CD8-positive, alpha-beta memory T cell (primary cell): ENCODE results near the gene ADORA2A. TPM values are rescaled to one million over a fixed set of nuclear protein-coding genes. Genes with fewer than 3 reads are reported as not detected.

Experiments
- CTCF ChIA-PET: fragments of 350-600 bp; sonication (Branson Sonifier 250); formaldehyde crosslinking; loops from one replicate; lab custom pipeline; 2021; ENCODE audit warnings: antibody characterized with exemption; lab: Charles Lee
- POLR2A ChIA-PET: fragments of 350-600 bp; sonication (Branson Sonifier 250); formaldehyde crosslinking; loops from one replicate; lab custom pipeline; 2021; ENCODE audit warnings: antibody characterized with exemption; lab: Charles Lee
- DNase-seq, 5 donors: peaks; one replicate each; pipeline versions ENCODE4 v3.0.0 to v3.0.0-alpha.2; 2020 to 2022; ENCODE audit warnings: mixed read lengths in 1 of 5
- H3K27ac ChIP-seq: one replicate; pipeline ENCODE4 v1.7.0; 2013; ENCODE audit warnings: low read depth, mild to moderate bottlenecking, low read length, moderate library complexity
- H3K27me3 ChIP-seq: 2 replicates; pipeline ENCODE4 v1.7.0; 2013; ENCODE audit warnings: low read length, mild to moderate bottlenecking; ENCODE audit not compliant: insufficient read depth, poor library complexity, severe bottlenecking
- H3K36me3 ChIP-seq: 2 replicates; pipeline ENCODE4 v1.7.0; 2013; ENCODE audit warnings: mild to moderate bottlenecking, low read length, moderate library complexity; ENCODE audit not compliant: insufficient read depth
- H3K4me1 ChIP-seq: 2 replicates; pipeline ENCODE4 v1.7.0; 2013; ENCODE audit warnings: mild to moderate bottlenecking, low read length, moderate library complexity; ENCODE audit not compliant: insufficient read depth
- H3K4me3 ChIP-seq: 2 replicates; pipeline ENCODE4 v1.7.0; 2013; ENCODE audit warnings: mild to moderate bottlenecking, low read length
- H3K9me3 ChIP-seq: 2 replicates; pipeline ENCODE4 v1.7.0; 2013; ENCODE audit warnings: mild to moderate bottlenecking, low read length
- H3K27ac Mint-ChIP-seq, 8 donors: one replicate each; pipeline ENCODE4 v1.8.0; 2020 to 2021; ENCODE audit warnings: mixed read lengths in 8 of 8, mild to moderate bottlenecking in 6 of 8, inconsistent platforms in 3 of 8, moderate library complexity in 3 of 8
- H3K27me3 Mint-ChIP-seq, 2 donors: one replicate each; pipeline ENCODE4 v1.8.0; 2020 to 2021; ENCODE audit warnings: mixed read lengths in 2 of 2, mild to moderate bottlenecking in 1 of 2, moderate library complexity in 1 of 2
- H3K36me3 Mint-ChIP-seq, 3 donors: one replicate each; pipeline ENCODE4 v1.8.0; 2020 to 2021; ENCODE audit warnings: mixed read lengths in 3 of 3, inconsistent platforms in 1 of 3, mild to moderate bottlenecking in 1 of 3
- H3K4me1 Mint-ChIP-seq, 3 donors: one replicate each; pipeline ENCODE4 v1.8.0; 2020 to 2021; ENCODE audit warnings: mixed read lengths in 3 of 3, inconsistent platforms in 1 of 3, mild to moderate bottlenecking in 1 of 3
- H3K4me3 Mint-ChIP-seq, 7 donors: one replicate each; pipeline ENCODE4 v1.8.0; 2020 to 2021; ENCODE audit warnings: mixed read lengths in 7 of 7, mild to moderate bottlenecking in 6 of 7, moderate library complexity in 4 of 7, inconsistent platforms in 2 of 7
- H3K9me3 Mint-ChIP-seq, 5 donors: one replicate each; pipeline ENCODE4 v1.8.0; 2020 to 2022; ENCODE audit warnings: mixed read lengths in 5 of 5, mild to moderate bottlenecking in 3 of 5, moderate library complexity in 2 of 5, inconsistent platforms in 1 of 5
- polyA plus RNA-seq: library from polyadenylated mRNA; unstranded; fragments of 300-500 nt; fragmentation: Illumina TruSeq; gene quantifications from one replicate; pipeline ENCODE4 v1.2.3, GENCODE V29; 2021
- total RNA-seq, 2 experiments: library from RNA; stranded (reverse); gene quantifications; one replicate each; pipeline ENCODE4 v1.2.3, GENCODE V29; 2021

The ADORA2A gene
- total and polyA plus RNA-seq, 3 experiments from 2014 or later: 23.2 to 89.6 (median 26.7) TPM

GRCh38 chr22:24405631-24406321 lies 21.6 kb upstream of the ADORA2A start:
- no peak overlapping the region for H3K27ac Mint-ChIP-seq
- POLR2A ChIA-PET: no interaction called here
- no peak overlapping the region for H3K27ac ChIP-seq
- peaks cover 36% of the 10 kb centered on the region for H3K4me1 ChIP-seq
- no peak overlapping the region for H3K4me3 ChIP-seq
- H3K27me3 ChIP-seq: no peaks in the 10 kb centered on the region
- H3K9me3 ChIP-seq: no peaks in the 10 kb centered on the region
- no peaks in the 10 kb centered on the region for H3K9me3 Mint-ChIP-seq
- no peak for DNase-seq
- peaks cover 48 to 56% (median 50%) of the 10 kb centered on the region in 3 donors for H3K4me1 Mint-ChIP-seq
- H3K36me3 ChIP-seq: no peaks in the 10 kb centered on the region
- H3K4me3 Mint-ChIP-seq: no peak overlapping the region
- H3K27me3 Mint-ChIP-seq: no peaks in the 10 kb centered on the region
- CTCF ChIA-PET: no interaction called here
- H3K36me3 Mint-ChIP-seq: peaks cover 0 to 48% (median 8%) of the 10 kb centered on the region in 3 donors

DNA sequence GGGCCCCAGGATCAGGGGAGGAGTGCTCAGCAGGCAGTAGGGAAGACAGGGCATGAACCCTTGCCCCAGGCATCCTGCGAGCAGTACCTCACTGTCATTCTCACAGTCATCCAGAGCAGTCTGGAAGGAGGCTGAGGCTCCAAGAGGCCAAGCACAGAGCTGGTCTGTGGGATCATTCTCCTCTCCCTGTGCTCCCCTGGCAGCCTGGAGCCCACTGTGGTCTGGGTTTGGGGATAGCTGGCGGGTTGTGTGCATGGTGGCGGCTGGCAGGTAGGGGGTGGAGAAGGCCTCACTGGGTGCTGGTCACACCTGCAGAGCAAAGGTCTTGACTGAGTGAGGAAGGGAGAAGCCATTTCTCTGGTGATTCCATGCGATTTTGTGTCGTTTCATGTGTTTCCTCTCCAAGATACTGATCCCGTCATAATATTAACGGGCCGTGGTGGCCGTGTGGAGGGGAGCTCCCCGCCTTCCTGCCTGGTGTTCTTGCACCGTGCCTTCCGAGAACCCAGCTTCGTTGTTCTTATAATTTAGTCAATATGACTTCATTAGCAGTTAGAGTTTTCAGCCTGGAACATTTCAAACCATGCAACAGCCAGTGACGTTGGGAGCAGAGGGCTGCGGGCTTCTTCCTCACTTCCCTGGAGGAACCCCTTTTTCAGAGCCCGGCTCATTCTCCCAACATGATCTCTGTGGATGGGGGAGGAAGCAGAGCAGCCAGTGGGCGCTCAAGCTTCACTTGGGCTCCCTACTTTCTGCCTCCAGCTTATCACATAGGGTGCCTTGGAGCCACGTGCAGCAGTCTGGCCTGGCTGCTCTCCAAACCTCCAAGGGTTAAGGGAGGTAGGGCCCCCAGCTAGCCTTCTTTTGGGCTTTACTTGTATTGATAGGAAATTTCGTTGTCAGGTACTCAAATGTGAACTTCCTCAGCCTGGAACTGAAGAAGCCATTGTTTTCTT lies 20.8 kb upstream of the ADORA2A start:
- ChIA-PET CTCF (no interaction called here), POLR2A (no interaction called here)
- H3K4me3 Mint-ChIP-seq: peak overlapping the region in 1 of 7 donors; percentile 3
- no peak for DNase-seq
- no peaks in the 10 kb centered on the region for H3K27me3 ChIP-seq
- no peaks in the 10 kb centered on the region for H3K27me3 Mint-ChIP-seq
- no peaks in the 10 kb centered on the region for H3K36me3 ChIP-seq
- peak overlapping the region in 3 of 8 donors; percentile 50 to 74 (median 68) for H3K27ac Mint-ChIP-seq
- H3K4me3 ChIP-seq: no peak overlapping the region
- H3K9me3 ChIP-seq: no peaks in the 10 kb centered on the region
- peaks cover 36% of the 10 kb centered on the region for H3K4me1 ChIP-seq
- H3K27ac ChIP-seq: no peak overlapping the region
- H3K9me3 Mint-ChIP-seq: no peaks in the 10 kb centered on the region
- H3K4me1 Mint-ChIP-seq: peaks cover 40 to 48% (median 41%) of the 10 kb centered on the region in 3 donors
- peaks cover 0 to 43% (median 6%) of the 10 kb centered on the region in 3 donors for H3K36me3 Mint-ChIP-seq

GRCh38 chr22:24407278-24407665 lies 20.1 kb upstream of the ADORA2A start:
- no peaks in the 10 kb centered on the region for H3K27me3 Mint-ChIP-seq
- Histone ChIP-seq H3K36me3 (no peaks in the 10 kb centered on the region), H3K9me3 (no peaks in the 10 kb centered on the region), H3K27me3 (no peaks in the 10 kb centered on the region), H3K4me3 (no peak overlapping the region), H3K27ac (no peak overlapping the region), H3K4me1 (peaks cover 36% of the 10 kb centered on the region)
- peaks cover 0 to 42% (median 5%) of the 10 kb centered on the region in 3 donors for H3K36me3 Mint-ChIP-seq
- H3K9me3 Mint-ChIP-seq: no peaks in the 10 kb centered on the region
- peak in 1 of 5 donors; percentile 31 for DNase-seq
- H3K4me1 Mint-ChIP-seq: peaks cover 40 to 48% (median 40%) of the 10 kb centered on the region in 3 donors
- peak overlapping the region in 2 of 8 donors; percentile 50 to 74 for H3K27ac Mint-ChIP-seq
- CTCF ChIA-PET: no interaction called here
- peak overlapping the region in 1 of 7 donors; percentile 3 for H3K4me3 Mint-ChIP-seq
- POLR2A ChIA-PET: no interaction called here

GRCh38 chr22:24407884-24408283 lies 19.5 kb upstream of the ADORA2A start:
- CTCF ChIA-PET: no interaction called here
- Histone ChIP-seq H3K27me3 (no peaks in the 10 kb centered on the region), H3K36me3 (no peaks in the 10 kb centered on the region), H3K27ac (no peak overlapping the region), H3K9me3 (no peaks in the 10 kb centered on the region), H3K4me3 (no peak overlapping the region), H3K4me1 (peaks cover 36% of the 10 kb centered on the region)
- H3K36me3 Mint-ChIP-seq: peaks cover 0 to 43% (median 5%) of the 10 kb centered on the region in 3 donors
- H3K27me3 Mint-ChIP-seq: no peaks in the 10 kb centered on the region
- DNase-seq: no peak
- H3K4me1 Mint-ChIP-seq: peaks cover 40 to 48% (median 40%) of the 10 kb centered on the region in 3 donors
- H3K4me3 Mint-ChIP-seq: no peak overlapping the region
- no peaks in the 10 kb centered on the region for H3K9me3 Mint-ChIP-seq
- POLR2A ChIA-PET: no interaction called here
- peak overlapping the region in 4 of 8 donors; percentile 67 to 83 (median 72) for H3K27ac Mint-ChIP-seq

- no peak overlapping the region for H3K4me3 ChIP-seq
- no peaks in the 10 kb centered on the region for H3K36me3 ChIP-seq
- no peaks in the 10 kb centered on the region for H3K9me3 ChIP-seq
- peaks cover 36% of the 10 kb centered on the region for H3K4me1 ChIP-seq
- POLR2A ChIA-PET: no interaction called here
- Mint-ChIP-seq H3K36me3 (peaks cover 0 to 44% (median 5%) of the 10 kb centered on the region in 3 donors), H3K4me1 (peaks cover 40 to 48% (median 40%) of the 10 kb centered on the region in 3 donors), H3K27me3 (no peaks in the 10 kb centered on the region), H3K9me3 (no peaks in the 10 kb centered on the region), H3K27ac (peak overlapping the region in 2 of 8 donors; percentile 5 to 52), H3K4me3 (no peak overlapping the region)
- CTCF ChIA-PET: interaction anchor here (0.8 to 2.9 kb wide), 2 partner anchors 15 to 78 kb away, joined by 3 to 11 read pairs; no protein-coding TSS in a partner anchor
- DNase-seq: no peak
- no peak overlapping the region for H3K27ac ChIP-seq
- H3K27me3 ChIP-seq: no peaks in the 10 kb centered on the region
Measured at GRCh38 chr22:24408630-24409029, 18.8 kb upstream of the ADORA2A start.

DNA sequence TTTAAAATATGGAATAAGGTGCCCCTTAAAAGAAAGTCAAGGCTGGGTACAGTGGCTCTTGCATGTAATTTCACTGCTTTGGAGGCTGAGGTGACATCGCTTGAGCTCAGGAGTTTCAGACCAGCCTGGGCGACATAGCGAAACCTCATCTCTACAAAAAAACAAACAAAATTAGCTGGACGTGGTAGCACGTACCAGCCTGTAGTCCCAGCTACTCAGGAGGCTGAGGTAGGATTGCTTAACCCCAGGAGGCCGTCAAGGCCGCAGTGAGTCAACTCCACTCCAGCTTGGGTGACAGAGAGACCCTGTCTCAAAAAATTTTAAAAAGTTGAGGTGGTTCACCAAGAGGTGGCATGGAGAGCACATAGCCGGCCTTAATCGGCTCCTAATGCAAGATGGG lies 17.7 kb upstream of the ADORA2A start:
- H3K4me1 Mint-ChIP-seq: peaks cover 40 to 48% (median 40%) of the 10 kb centered on the region in 3 donors
- H3K27ac Mint-ChIP-seq: peak overlapping the region; percentile 4 to 91 (median 70)
- H3K36me3 Mint-ChIP-seq: peaks cover 0 to 44% (median 0%) of the 10 kb centered on the region in 3 donors
- no peaks in the 10 kb centered on the region for H3K9me3 ChIP-seq
- CTCF ChIA-PET: interaction anchor here (1.1 to 2.9 kb wide), 2 partner anchors 14 to 76 kb away, joined by 3 to 11 read pairs; no protein-coding TSS in a partner anchor
- H3K27ac ChIP-seq: no peak overlapping the region
- H3K9me3 Mint-ChIP-seq: no peaks in the 10 kb centered on the region
- H3K27me3 Mint-ChIP-seq: no peaks in the 10 kb centered on the region
- H3K4me3 ChIP-seq: no peak overlapping the region
- H3K4me1 ChIP-seq: peaks cover 36% of the 10 kb centered on the region
- peak in 1 of 5 donors; percentile 31 for DNase-seq
- POLR2A ChIA-PET: no interaction called here
- no peaks in the 10 kb centered on the region for H3K27me3 ChIP-seq
- H3K4me3 Mint-ChIP-seq: peak overlapping the region in 6 of 7 donors; percentile 17 to 77 (median 60)
- H3K36me3 ChIP-seq: peaks cover 4% of the 10 kb centered on the region

GRCh38 chr22:24410110-24410856 lies 17.1 kb upstream of the ADORA2A start:
- H3K4me1 Mint-ChIP-seq: peaks cover 40 to 48% (median 40%) of the 10 kb centered on the region in 3 donors
- H3K9me3 Mint-ChIP-seq: no peaks in the 10 kb centered on the region
- peak overlapping the region in 5 of 7 donors; percentile 52 to 77 (median 69) for H3K4me3 Mint-ChIP-seq
- POLR2A ChIA-PET: no interaction called here
- peak in 3 of 5 donors; percentile 28 to 69 (median 58) for DNase-seq
- Histone ChIP-seq H3K27me3 (no peaks in the 10 kb centered on the region), H3K4me1 (peaks cover 36% of the 10 kb centered on the region), H3K36me3 (peaks cover 9% of the 10 kb centered on the region), H3K9me3 (no peaks in the 10 kb centered on the region), H3K27ac (no peak overlapping the region), H3K4me3 (no peak overlapping the region)
- CTCF ChIA-PET: interaction anchor here (1.1 to 2.9 kb wide), 3 partner anchors 11 to 76 kb away, joined by 3 to 11 read pairs (median 4); no protein-coding TSS in a partner anchor
- peak overlapping the region; percentile 51 to 92 (median 70) for H3K27ac Mint-ChIP-seq
- H3K36me3 Mint-ChIP-seq: peaks cover 0 to 45% (median under 1%) of the 10 kb centered on the region in 3 donors
- no peaks in the 10 kb centered on the region for H3K27me3 Mint-ChIP-seq
